Gastroesophageal sphincter (tissue), 4 donors: ENCODE results near the gene SLC30A7. TPM values are rescaled to one million over a fixed set of nuclear protein-coding genes. Genes with fewer than 3 reads are reported as not detected.

Source experiments
- ATAC-seq: fragments of 150-250 bp; one replicate; pipeline ENCODE4 v1.9.1; 2016; ENCODE audit warnings: mild to moderate bottlenecking, moderate library complexity
- H3K27ac ChIP-seq, 4 donors: fragments of 200-600 bp; sonication (generic) in 3 of 4; 1 replicate in 3 of 4; 2 replicates in 1 of 4; pipeline ENCODE4 v1.5.1; 2016 to 2019
- H3K27me3 ChIP-seq: fragments of 200-600 bp; sonication (generic); one replicate; pipeline ENCODE4 v1.5.1; 2019
- H3K36me3 ChIP-seq, 2 donors: fragments of 200-600 bp; sonication (generic); one replicate each; pipeline ENCODE4 v1.5.1; 2019; ENCODE audit warnings: control low read depth in 1 of 2
- H3K4me1 ChIP-seq, 3 donors: fragments of 200-600 bp; sonication (generic); 1 replicate in 2 of 3; 2 replicates in 1 of 3; pipeline ENCODE4 v1.5.1; 2016 to 2019; ENCODE audit warnings: control low read depth in 2 of 3
- H3K4me3 ChIP-seq, 2 donors: fragments of 200-600 bp; sonication (generic); one replicate each; pipeline ENCODE4 v1.5.1; 2019; ENCODE audit warnings: mild to moderate bottlenecking in 1 of 2, moderate library complexity in 1 of 2
- H3K9me3 ChIP-seq, 3 donors: fragments of 200-600 bp; sonication (generic); one replicate each; pipeline ENCODE4 v1.5.1; 2017 to 2019; ENCODE audit warnings: control low read depth in 2 of 3
- CTCF ChIP-seq, 4 experiments: fragments of 200-600 bp in 2 of 4; fragments of 450-650 bp in 2 of 4; sonication (generic) in 1 of 4; IDR thresholded peaks; one replicate each; pipeline ENCODE4 v1.5.1; 2017 to 2019; ENCODE audit warnings: antibody characterized with exemption in 4 of 4, mild to moderate bottlenecking in 2 of 4, moderate library complexity in 2 of 4
- EP300 ChIP-seq: sonication (generic); formaldehyde crosslinking; IDR thresholded peaks from one replicate; pipeline ENCODE4 v1.6.1; 2017; ENCODE audit warnings: antibody characterized with exemption, mild to moderate bottlenecking
- POLR2A ChIP-seq, 2 donors: fragments of 450-650 bp; IDR thresholded peaks; one replicate each; pipeline ENCODE4 v1.6.1; 2017; ENCODE audit warnings: antibody characterized with exemption in 2 of 2, mild to moderate bottlenecking in 2 of 2, moderate library complexity in 1 of 2
- POLR2AphosphoS5 ChIP-seq: sonication (generic); formaldehyde crosslinking; IDR thresholded peaks from one replicate; pipeline ENCODE4 v1.6.1; 2017; ENCODE audit warnings: antibody characterized with exemption
- WGBS, 2 donors: methylation state at CpG; one replicate each; pipeline ENCODE4 v1.1.5; 2018; ENCODE audit warnings: low coverage in 1 of 2; 5-methylcytosine and 5-hydroxymethylcytosine counted together
- total RNA-seq, 4 donors: library from RNA; depleted of rRNA; stranded (reverse); fragments of >200 nt; gene quantifications; one replicate each; pipeline ENCODE4 v1.1.0, GENCODE V29; 2016

SLC30A7 gene
- total RNA-seq, 4 donors from 2014 or later: 11.2 to 19.8 (median 17.1) TPM

GRCh38 chr1:101000131-101000873 is 104.4 kb downstream of the SLC30A7 start:
- H3K27me3 ChIP-seq: no peaks in the 10 kb centered on the region
- ATAC-seq: no peak
- peaks cover 0 to 34% (median 7%) of the 10 kb centered on the region in 3 donors for H3K4me1 ChIP-seq
- WGBS, 2 donors: 70 to 77% methylated on average over 2 of the region's 2 CpGs
- H3K9me3 ChIP-seq: no peaks in the 10 kb centered on the region
- TF ChIP-seq CTCF (IDR thresholded peaks at IDR 0.05) (no peak), POLR2A (IDR thresholded peaks at IDR 0.05) (no peak), EP300 (no peak), POLR2AphosphoS5 (no peak)
- no peak overlapping the region for H3K4me3 ChIP-seq
- H3K27ac ChIP-seq: no peak overlapping the region
- peaks cover 0 to 22% of the 10 kb centered on the region in 2 donors for H3K36me3 ChIP-seq

- Histone ChIP-seq H3K4me1 (peaks cover 0 to 26% (median 7%) of the 10 kb centered on the region in 3 donors), H3K36me3 (peaks cover 0 to 22% of the 10 kb centered on the region in 2 donors), H3K27me3 (no peaks in the 10 kb centered on the region), H3K27ac (peak overlapping the region in 2 of 4 donors; percentile 9 to 49), H3K9me3 (no peaks in the 10 kb centered on the region), H3K4me3 (no peak overlapping the region)
- WGBS, 2 donors: 42 to 43% methylated on average over 2 of the region's 2 CpGs
- no peak for ATAC-seq
- TF ChIP-seq EP300 (no peak), POLR2AphosphoS5 (no peak), CTCF (IDR thresholded peaks at IDR 0.05) (no peak), POLR2A (IDR thresholded peaks at IDR 0.05) (no peak)
These were observed 106.7 kb downstream of the SLC30A7 start for GRCh38 chr1:101002551-101002950.

GRCh38 chr1:101003012-101003650 is 107.2 kb downstream of the SLC30A7 start:
- Histone ChIP-seq H3K27ac (peak overlapping the region in 2 of 4 donors; percentile 9 to 49), H3K36me3 (peaks cover 0 to 22% of the 10 kb centered on the region in 2 donors), H3K4me3 (no peak overlapping the region), H3K9me3 (no peaks in the 10 kb centered on the region), H3K27me3 (no peaks in the 10 kb centered on the region), H3K4me1 (peaks cover 0 to 26% (median 7%) of the 10 kb centered on the region in 3 donors)
- no peak for ATAC-seq
- WGBS, 2 donors: 0 to 50% methylated on average over 1 of the region's 1 CpG
- no peak for TF ChIP-seq CTCF (IDR thresholded peaks at IDR 0.05)
- TF ChIP-seq POLR2AphosphoS5: no peak
- TF ChIP-seq POLR2A (IDR thresholded peaks at IDR 0.05): no peak
- no peak for TF ChIP-seq EP300

- Histone ChIP-seq H3K36me3 (peaks cover 0 to 21% of the 10 kb centered on the region in 2 donors), H3K4me1 (peaks cover 0 to 26% (median 7%) of the 10 kb centered on the region in 3 donors), H3K27ac (peak overlapping the region in 1 of 4 donors; percentile 39), H3K27me3 (no peaks in the 10 kb centered on the region), H3K4me3 (no peak overlapping the region), H3K9me3 (no peaks in the 10 kb centered on the region)
- ATAC-seq: peak; percentile 19
- 36 to 70% methylated on average over 1 of the region's 1 CpG for WGBS, 2 donors
- TF ChIP-seq CTCF (IDR thresholded peaks at IDR 0.05): no peak
- TF ChIP-seq POLR2A (IDR thresholded peaks at IDR 0.05): no peak
- TF ChIP-seq EP300: no peak
- TF ChIP-seq POLR2AphosphoS5: no peak
These were observed 108.2 kb downstream of the SLC30A7 start for GRCh38 chr1:101004061-101004460.
